Kidney epithelial cell (primary cell): Measurements from ENCODE around the gene TRIO. TPM values are rescaled to one million over a fixed set of nuclear protein-coding genes. Genes with fewer than 3 reads are reported as not detected.

Experiments
- DNase-seq: peaks from one replicate; pipeline ENCODE4 v3.0.0-alpha.2; 2010; ENCODE audit warnings: low read depth
- H3K27me3 ChIP-seq: 2 replicates; pipeline ENCODE4 v1.6.0; 2011; ENCODE audit warnings: low read length; ENCODE audit not compliant: control insufficient read depth, insufficient read depth
- H3K36me3 ChIP-seq: 2 replicates; pipeline ENCODE4 v1.5.1; 2011; ENCODE audit warnings: low read length; ENCODE audit not compliant: control insufficient read depth, insufficient read depth
- H3K4me3 ChIP-seq: 2 replicates; pipeline ENCODE4 v1.5.1; 2011; ENCODE audit warnings: low read depth, mild to moderate bottlenecking, control low read depth, low read length
- total RNA-seq: library from RNA; depleted of rRNA; stranded (reverse); fragments of >200 nt; gene quantifications from 2 replicates; pipeline ENCODE4 v1.2.3, GENCODE V29; 2015
- TF ChIP-seq, protein P1 (sequence below): IDR thresholded peaks from 2 replicates; pipeline ENCODE4 v1.5.1; 2011; ENCODE audit warnings: mild to moderate bottlenecking, moderate library complexity, low read length, control low read depth, inconsistent platforms; ENCODE audit not compliant: insufficient read depth, poor library complexity, severe bottlenecking

The TRIO gene
- total RNA-seq, 1 donor from 2014 or later: 174 TPM

DNA sequence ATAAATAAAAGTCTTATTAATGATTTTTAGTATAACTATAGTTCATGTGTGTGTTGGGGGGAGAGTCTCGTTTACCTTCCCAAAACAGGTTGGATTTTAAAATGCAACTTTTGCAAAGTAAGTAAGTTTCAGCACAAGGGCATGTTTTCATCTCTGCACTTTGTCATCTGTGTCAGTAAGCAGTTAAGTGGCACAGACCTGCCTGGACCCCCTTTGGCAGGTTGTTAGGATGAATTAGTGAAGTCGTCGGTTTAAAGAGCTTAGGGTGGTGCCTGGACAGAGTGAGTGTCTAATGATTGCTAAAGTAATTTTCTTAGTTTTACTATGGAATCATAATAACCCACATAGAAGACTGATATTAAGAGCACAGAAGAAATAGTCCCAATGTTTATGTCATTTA, 74.9 kb downstream of the TRIO start:
- TF ChIP-seq, protein P1, sequence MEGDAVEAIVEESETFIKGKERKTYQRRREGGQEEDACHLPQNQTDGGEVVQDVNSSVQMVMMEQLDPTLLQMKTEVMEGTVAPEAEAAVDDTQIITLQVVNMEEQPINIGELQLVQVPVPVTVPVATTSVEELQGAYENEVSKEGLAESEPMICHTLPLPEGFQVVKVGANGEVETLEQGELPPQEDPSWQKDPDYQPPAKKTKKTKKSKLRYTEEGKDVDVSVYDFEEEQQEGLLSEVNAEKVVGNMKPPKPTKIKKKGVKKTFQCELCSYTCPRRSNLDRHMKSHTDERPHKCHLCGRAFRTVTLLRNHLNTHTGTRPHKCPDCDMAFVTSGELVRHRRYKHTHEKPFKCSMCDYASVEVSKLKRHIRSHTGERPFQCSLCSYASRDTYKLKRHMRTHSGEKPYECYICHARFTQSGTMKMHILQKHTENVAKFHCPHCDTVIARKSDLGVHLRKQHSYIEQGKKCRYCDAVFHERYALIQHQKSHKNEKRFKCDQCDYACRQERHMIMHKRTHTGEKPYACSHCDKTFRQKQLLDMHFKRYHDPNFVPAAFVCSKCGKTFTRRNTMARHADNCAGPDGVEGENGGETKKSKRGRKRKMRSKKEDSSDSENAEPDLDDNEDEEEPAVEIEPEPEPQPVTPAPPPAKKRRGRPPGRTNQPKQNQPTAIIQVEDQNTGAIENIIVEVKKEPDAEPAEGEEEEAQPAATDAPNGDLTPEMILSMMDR: no peak
- DNase-seq: no peak
- Histone ChIP-seq H3K4me3 (no peak overlapping the region), H3K36me3 (no peaks in the 10 kb centered on the region), H3K27me3 (no peaks in the 10 kb centered on the region)

DNA sequence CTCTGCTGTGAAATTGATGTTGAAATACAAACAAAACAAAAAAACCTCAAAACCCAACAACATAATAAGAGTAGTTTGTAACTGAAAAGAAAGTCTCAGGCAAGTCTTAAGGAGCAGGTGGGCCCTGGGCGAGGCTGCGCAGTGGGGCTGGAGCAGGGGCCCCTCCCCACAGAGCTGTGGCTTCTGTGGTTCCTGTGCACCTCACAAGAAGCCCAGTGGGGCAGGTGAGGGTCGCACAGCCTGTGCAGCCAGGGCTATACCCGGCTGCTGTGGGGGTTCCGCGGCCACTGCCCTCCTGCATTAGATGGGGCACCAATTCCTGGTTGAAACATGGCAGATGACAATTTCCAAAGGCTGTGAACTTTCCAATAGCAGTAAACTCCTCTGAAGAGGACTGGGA, 75.3 kb downstream of the TRIO start:
- TF ChIP-seq, protein P1: no peak
- Histone ChIP-seq H3K36me3 (no peaks in the 10 kb centered on the region), H3K4me3 (no peak overlapping the region), H3K27me3 (no peaks in the 10 kb centered on the region)
- no peak for DNase-seq

DNA sequence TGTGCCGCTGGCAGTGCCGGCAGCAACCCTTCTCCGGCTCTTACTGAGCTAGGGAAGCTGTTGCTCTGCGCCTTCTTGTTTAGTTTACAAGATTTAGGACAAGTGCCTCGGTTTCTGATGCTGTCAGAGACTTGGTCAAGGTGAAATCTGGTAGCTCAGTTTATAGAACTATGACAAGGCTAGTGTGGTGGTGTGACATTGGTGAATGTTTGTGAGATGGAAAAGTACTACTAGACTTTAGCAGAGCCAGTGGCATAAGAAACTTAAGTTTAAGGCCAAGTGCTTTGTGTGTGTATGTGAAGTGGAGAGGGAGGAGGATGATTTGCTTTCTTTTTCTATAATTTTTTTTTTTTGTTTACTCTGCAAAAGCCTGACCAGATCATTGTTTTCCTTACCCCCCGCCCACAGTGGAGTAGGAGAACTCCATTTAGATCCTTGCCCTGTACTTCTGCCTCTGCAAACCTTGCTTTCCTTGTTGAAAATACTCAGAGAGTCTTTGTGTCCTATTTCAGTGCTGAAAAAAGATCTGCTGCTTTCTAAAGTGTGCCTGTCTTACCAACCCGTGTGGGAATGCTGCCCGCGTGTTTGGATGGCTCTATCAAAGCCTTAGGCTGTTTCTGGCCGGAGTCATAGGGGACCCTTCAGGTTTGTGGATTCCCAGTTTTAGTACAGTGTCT, 75.9 kb downstream of the TRIO start:
- TF ChIP-seq, protein P1: no peak
- Histone ChIP-seq H3K27me3 (no peaks in the 10 kb centered on the region), H3K4me3 (no peak overlapping the region), H3K36me3 (no peaks in the 10 kb centered on the region)
- DNase-seq: no peak

DNA sequence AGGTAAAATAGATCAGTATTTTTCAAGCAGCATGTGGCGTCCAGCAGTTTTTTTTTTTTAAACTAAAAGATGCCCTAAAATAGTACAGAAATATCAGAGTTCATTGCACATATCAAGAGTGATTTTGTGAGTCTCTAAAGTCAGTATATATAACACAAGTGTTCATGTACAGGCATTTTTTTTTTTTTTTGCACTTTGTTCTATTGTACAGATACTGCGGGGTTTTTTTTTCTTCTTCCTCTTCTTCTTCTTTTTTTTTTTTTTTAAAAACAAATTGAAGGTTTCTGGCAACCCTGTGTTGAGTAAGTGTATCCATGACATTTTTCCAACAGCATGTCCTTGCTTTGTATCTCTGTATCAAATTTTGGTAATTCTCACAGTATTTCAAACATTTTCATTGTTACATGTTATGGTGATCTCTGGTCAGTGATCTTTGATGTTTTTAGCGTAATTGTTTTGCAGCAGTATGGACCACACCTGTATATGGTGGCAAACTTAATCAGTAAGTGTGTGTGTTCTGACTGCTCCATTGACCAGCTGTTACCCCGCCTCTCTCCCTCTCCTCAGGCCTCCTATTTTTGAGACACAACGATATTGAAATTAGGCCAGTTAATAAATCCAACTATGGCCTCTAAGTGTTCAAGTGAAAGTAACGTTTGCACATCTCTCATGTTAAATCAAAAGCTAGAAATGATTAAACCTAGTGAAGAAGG, 76.8 kb downstream of the TRIO start:
- DNase-seq: no peak
- no peaks in the 10 kb centered on the region for H3K36me3 ChIP-seq
- H3K27me3 ChIP-seq: no peaks in the 10 kb centered on the region
- no peak overlapping the region for H3K4me3 ChIP-seq
- TF ChIP-seq, protein P1: no peak

DNA sequence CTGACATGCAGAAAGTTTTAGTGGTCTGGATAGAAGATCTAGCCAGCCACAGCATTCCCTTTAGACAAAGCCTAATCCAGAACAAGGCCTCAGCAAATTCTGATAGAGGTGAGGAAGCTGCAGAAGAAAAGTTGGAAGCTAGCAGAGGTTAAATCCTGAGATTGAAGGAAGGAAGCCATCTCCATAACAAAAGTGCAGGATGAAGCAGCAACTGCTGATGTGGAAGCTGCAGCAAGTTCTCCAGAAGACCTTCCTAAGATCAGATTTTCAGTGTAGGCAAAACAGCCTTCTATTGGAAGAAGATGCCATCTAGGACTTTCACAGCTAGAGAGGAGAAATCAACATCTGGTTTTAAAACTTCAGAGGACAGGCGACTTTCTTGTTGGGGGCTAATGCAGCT, 77.5 kb downstream of the TRIO start:
- no peak for DNase-seq
- H3K36me3 ChIP-seq: no peaks in the 10 kb centered on the region

More for the DNA sequence above, 77.5 kb downstream of the TRIO start:
- TF ChIP-seq, protein P1: no peak
- H3K4me3 ChIP-seq: no peak overlapping the region
- H3K27me3 ChIP-seq: no peaks in the 10 kb centered on the region
